Astrocyte (in vitro differentiated cells and primary cell): ENCODE measurements around the gene LRIG3. TPM values are rescaled to one million over a fixed set of nuclear protein-coding genes. Genes with fewer than 3 reads are reported as not detected.
"Not testable (repeated sequence)": the region's sequence is repeated elsewhere in the genome, so short reads cannot be mapped to it uniquely, and the experiment has no call there.

Experiments used
- DNase-seq: peaks from one replicate; pipeline ENCODE4 v3.0.0-alpha.2; 2010; ENCODE audit warnings: low read depth
- FAIRE-seq: peaks from 2 replicates; lab custom pipeline; 2011; peaks lifted over from hg19 to GRCh38; lab: Jason Lieb, UNC
- H2AFZ ChIP-seq: 2 replicates; pipeline ENCODE4 v1.6.0; 2012; ENCODE audit warnings: low read depth, low read length, inconsistent platforms
- H3K27ac ChIP-seq: 2 replicates; pipeline ENCODE4 v1.5.1; 2011; ENCODE audit warnings: low read depth, low read length, inconsistent platforms
- H3K27me3 ChIP-seq: 2 replicates; pipeline ENCODE4 v1.6.0; 2011; ENCODE audit warnings: low read length, inconsistent platforms; ENCODE audit not compliant: insufficient read depth
- H3K36me3 ChIP-seq: 2 replicates; pipeline ENCODE4 v1.5.1; 2011; ENCODE audit warnings: low read length, inconsistent platforms; ENCODE audit not compliant: insufficient read depth
- H3K4me1 ChIP-seq: 2 replicates; pipeline ENCODE4 v1.5.1; 2011; ENCODE audit warnings: low read length, inconsistent platforms; ENCODE audit not compliant: insufficient read depth
- H3K4me2 ChIP-seq: 2 replicates; pipeline ENCODE4 v1.6.0; 2012; ENCODE audit warnings: low read length, inconsistent platforms
- H3K4me3 ChIP-seq: 2 replicates; pipeline ENCODE4 v1.5.1; 2011; ENCODE audit warnings: low read depth, mild to moderate bottlenecking, low read length, inconsistent platforms; ENCODE audit not compliant: insufficient read depth
- H3K79me2 ChIP-seq: 2 replicates; pipeline ENCODE4 v1.6.0; 2012; ENCODE audit warnings: mild to moderate bottlenecking, low read length, inconsistent platforms; ENCODE audit not compliant: insufficient read depth
- H3K9ac ChIP-seq: 2 replicates; pipeline ENCODE4 v1.6.0; 2012; ENCODE audit warnings: mild to moderate bottlenecking, low read length, inconsistent platforms
- H3K9me3 ChIP-seq: 2 replicates; pipeline ENCODE4 v1.5.1; 2012; ENCODE audit warnings: low read depth, mild to moderate bottlenecking, low read length, inconsistent platforms; ENCODE audit not compliant: insufficient read depth
- H4K20me1 ChIP-seq: 2 replicates; pipeline ENCODE4 v1.6.0; 2012; ENCODE audit warnings: low read length, inconsistent platforms; ENCODE audit not compliant: insufficient read depth
- H3K27ac Mint-ChIP-seq: one replicate; pipeline ENCODE4 v1.8.0; 2021; ENCODE audit warnings: mild to moderate bottlenecking, mixed read lengths; ENCODE audit not compliant: unreplicated experiment
- H3K27me3 Mint-ChIP-seq: one replicate; pipeline ENCODE4 v1.8.0; 2021; ENCODE audit warnings: low read depth, mixed read lengths; ENCODE audit not compliant: unreplicated experiment
- H3K36me3 Mint-ChIP-seq: one replicate; pipeline ENCODE4 v1.8.0; 2021; ENCODE audit warnings: low read depth, mixed read lengths; ENCODE audit not compliant: unreplicated experiment
- H3K4me1 Mint-ChIP-seq: one replicate; pipeline ENCODE4 v1.8.0; 2021; ENCODE audit warnings: low read depth, mixed read lengths; ENCODE audit not compliant: unreplicated experiment
- H3K4me3 Mint-ChIP-seq: one replicate; pipeline ENCODE4 v1.8.0; 2021; ENCODE audit warnings: mild to moderate bottlenecking, moderate library complexity, mixed read lengths; ENCODE audit not compliant: unreplicated experiment
- H3K9me3 Mint-ChIP-seq: one replicate; pipeline ENCODE4 v1.8.0; 2021; ENCODE audit warnings: mild to moderate bottlenecking, mixed read lengths; ENCODE audit not compliant: unreplicated experiment
- CTCF ChIP-seq: IDR thresholded peaks from 2 replicates; pipeline ENCODE4 v1.5.1; 2011; ENCODE audit warnings: low read depth, mild to moderate bottlenecking, inconsistent platforms, low read length, moderate library complexity; ENCODE audit not compliant: insufficient read depth
- EZH2 ChIP-seq: IDR thresholded peaks from 2 replicates; pipeline ENCODE4 v1.6.1; 2012; ENCODE audit warnings: mild to moderate bottlenecking, low read length, inconsistent platforms; ENCODE audit not compliant: insufficient read depth
- total RNA-seq: library from RNA; stranded (reverse); gene quantifications from 2 replicates; pipeline ENCODE4 v1.2.1, GENCODE V29; 2021

LRIG3 gene
- total RNA-seq, 1 donor from 2014 or later: 96.0 TPM

- H3K4me1 ChIP-seq: no peaks in the 10 kb centered on the region
- Mint-ChIP-seq H3K9me3 (peaks cover 6% of the 10 kb centered on the region), H3K27ac (no peak overlapping the region), H3K36me3 (no peaks in the 10 kb centered on the region), H3K4me3 (no peak overlapping the region), H3K4me1 (peaks cover under 1% of the 10 kb centered on the region), H3K27me3 (no peaks in the 10 kb centered on the region)
- H3K4me3 ChIP-seq: no peak overlapping the region
- H3K4me2 ChIP-seq: no peak overlapping the region
- no peaks in the 10 kb centered on the region for H3K27me3 ChIP-seq
- no peaks in the 10 kb centered on the region for H3K9me3 ChIP-seq
- DNase-seq (no peak), FAIRE-seq (no peak)
- no peak overlapping the region for H3K27ac ChIP-seq
- H2AFZ ChIP-seq: no peak overlapping the region
- TF ChIP-seq CTCF: no peak
- TF ChIP-seq EZH2: no peak
- H4K20me1 ChIP-seq: no peaks in the 10 kb centered on the region
- H3K9ac ChIP-seq: no peak overlapping the region
- no peaks in the 10 kb centered on the region for H3K79me2 ChIP-seq
- no peaks in the 10 kb centered on the region for H3K36me3 ChIP-seq
Measured at GRCh38 chr12:58954002-58954401, 33.7 kb upstream of the LRIG3 start.

- no peak overlapping the region for H3K4me3 ChIP-seq
Measured at GRCh38 chr12:58950739-58951100, 30.4 kb upstream of the LRIG3 start.

GRCh38 chr12:58949954-58950738 lies 29.8 kb upstream of the LRIG3 start:
- H3K4me1 Mint-ChIP-seq, H4K20me1 ChIP-seq, FAIRE-seq, H3K4me3 ChIP-seq, H3K27me3 ChIP-seq, H3K27me3 Mint-ChIP-seq, H2AFZ ChIP-seq, H3K36me3 ChIP-seq, H3K36me3 Mint-ChIP-seq, H3K27ac ChIP-seq, DNase-seq, H3K4me1 ChIP-seq, H3K9me3 ChIP-seq, H3K4me2 ChIP-seq, H3K79me2 ChIP-seq, H3K4me3 Mint-ChIP-seq, H3K9ac ChIP-seq, H3K27ac Mint-ChIP-seq: not testable (repeated sequence)
- peaks cover 15% of the 10 kb centered on the region for H3K9me3 Mint-ChIP-seq

More at GRCh38 chr12:58950739-58951100, 30.4 kb upstream of the LRIG3 start:
- Histone ChIP-seq H3K4me1 (no peaks in the 10 kb centered on the region), H3K4me2 (no peak overlapping the region), H3K27ac (no peak overlapping the region), H4K20me1 (no peaks in the 10 kb centered on the region), H3K36me3 (no peaks in the 10 kb centered on the region), H3K9ac (no peak overlapping the region), H2AFZ (no peak overlapping the region), H3K27me3 (no peaks in the 10 kb centered on the region), H3K79me2 (no peaks in the 10 kb centered on the region), H3K9me3 (no peaks in the 10 kb centered on the region)
- H3K9me3 Mint-ChIP-seq: peaks cover 15% of the 10 kb centered on the region
- H3K27me3 Mint-ChIP-seq: no peaks in the 10 kb centered on the region
- FAIRE-seq (no peak), DNase-seq (no peak)
- H3K36me3 Mint-ChIP-seq: peaks cover 2% of the 10 kb centered on the region
- H3K27ac Mint-ChIP-seq: no peak overlapping the region
- no peaks in the 10 kb centered on the region for H3K4me1 Mint-ChIP-seq
- no peak overlapping the region for H3K4me3 Mint-ChIP-seq
- no peak for TF ChIP-seq CTCF
- no peak for TF ChIP-seq EZH2
